AG04449 (cell line): Measurements from ENCODE around the gene MYOM3.

Experiments used
- CTCF ChIA-PET: fragments of 350-600 bp; formaldehyde crosslinking; extraction: SDS; loops from one replicate; lab custom pipeline; 2021; ENCODE audit warnings: antibody characterized with exemption; lab: Yijun Ruan, JAX
- POLR2A ChIA-PET: fragments of 400-600, 350-600 bp; formaldehyde crosslinking; extraction: SDS; loops from one replicate; lab custom pipeline; 2020; ENCODE audit warnings: antibody characterized with exemption, inconsistent platforms; lab: Yijun Ruan, JAX
- DNase-seq: peaks from one replicate; pipeline ENCODE4 v3.0.0-alpha.2; 2010; ENCODE audit warnings: low read depth, low spot score
- H3K4me3 ChIP-seq: 2 replicates; pipeline ENCODE4 v1.5.1; 2011; ENCODE audit warnings: low read depth, mild to moderate bottlenecking, control low read depth, low read length
- TF ChIP-seq, protein P1 (sequence below): IDR thresholded peaks from one replicate; pipeline ENCODE4 v1.5.1; 2011; ENCODE audit warnings: mild to moderate bottlenecking, moderate library complexity, low read length, control low read depth, inconsistent platforms; ENCODE audit not compliant: insufficient read depth; ENCODE audit errors: missing control alignments

The MYOM3 gene

DNA sequence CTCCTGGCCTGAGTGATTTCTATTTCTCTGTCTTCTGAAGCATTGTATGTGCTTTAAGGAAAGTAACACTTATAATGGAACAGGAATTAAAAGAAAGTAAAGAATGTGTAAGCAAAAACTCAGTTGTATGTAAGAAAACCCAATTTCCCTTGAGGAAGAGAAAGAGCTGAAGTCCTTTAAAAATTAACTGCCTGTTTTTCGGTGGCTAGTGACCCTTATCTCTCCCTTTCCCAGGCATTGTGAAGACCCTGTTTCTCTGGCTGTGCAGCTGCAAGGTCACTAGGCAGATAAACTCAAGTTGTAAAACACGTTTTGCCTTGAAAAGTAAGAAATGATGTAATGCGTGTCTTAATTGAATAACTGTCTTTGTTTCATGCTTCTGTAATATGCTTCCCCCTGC is 8.5 kb downstream of the MYOM3 start:
- DNase-seq: no peak
- POLR2A ChIA-PET: no interaction called here
- no peak overlapping the region for H3K4me3 ChIP-seq
- CTCF ChIA-PET: interaction anchor here (0.6 to 3.0 kb wide), 3 partner anchors 29 to 288 kb away, joined by 3 to 10 read pairs (median 3); no protein-coding TSS in a partner anchor
- TF ChIP-seq, protein P1, sequence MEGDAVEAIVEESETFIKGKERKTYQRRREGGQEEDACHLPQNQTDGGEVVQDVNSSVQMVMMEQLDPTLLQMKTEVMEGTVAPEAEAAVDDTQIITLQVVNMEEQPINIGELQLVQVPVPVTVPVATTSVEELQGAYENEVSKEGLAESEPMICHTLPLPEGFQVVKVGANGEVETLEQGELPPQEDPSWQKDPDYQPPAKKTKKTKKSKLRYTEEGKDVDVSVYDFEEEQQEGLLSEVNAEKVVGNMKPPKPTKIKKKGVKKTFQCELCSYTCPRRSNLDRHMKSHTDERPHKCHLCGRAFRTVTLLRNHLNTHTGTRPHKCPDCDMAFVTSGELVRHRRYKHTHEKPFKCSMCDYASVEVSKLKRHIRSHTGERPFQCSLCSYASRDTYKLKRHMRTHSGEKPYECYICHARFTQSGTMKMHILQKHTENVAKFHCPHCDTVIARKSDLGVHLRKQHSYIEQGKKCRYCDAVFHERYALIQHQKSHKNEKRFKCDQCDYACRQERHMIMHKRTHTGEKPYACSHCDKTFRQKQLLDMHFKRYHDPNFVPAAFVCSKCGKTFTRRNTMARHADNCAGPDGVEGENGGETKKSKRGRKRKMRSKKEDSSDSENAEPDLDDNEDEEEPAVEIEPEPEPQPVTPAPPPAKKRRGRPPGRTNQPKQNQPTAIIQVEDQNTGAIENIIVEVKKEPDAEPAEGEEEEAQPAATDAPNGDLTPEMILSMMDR: no peak

DNA sequence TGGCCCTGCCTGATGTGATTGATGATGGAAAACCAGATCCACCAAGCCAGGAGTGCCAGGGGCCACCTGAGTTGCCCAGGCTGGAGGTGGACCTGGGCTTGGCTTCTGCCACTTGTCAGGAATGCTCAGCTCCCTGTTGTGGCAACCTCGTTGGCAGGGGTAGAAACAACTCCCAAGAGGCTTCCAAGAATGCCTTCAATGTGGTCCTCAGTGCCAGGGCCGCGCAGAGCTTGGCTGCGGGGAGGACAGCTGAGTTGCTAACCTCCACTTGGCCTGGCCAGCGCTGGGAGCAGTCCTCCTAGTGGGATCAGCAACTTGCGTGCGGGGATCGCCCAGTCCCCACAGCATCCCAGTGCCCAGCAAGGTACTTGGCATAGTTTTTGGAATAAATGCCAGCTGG is 9.0 kb downstream of the MYOM3 start:
- ChIA-PET POLR2A (no interaction called here), CTCF (interaction anchor here (0.6 to 3.0 kb wide), 4 partner anchors 29 to 289 kb away, joined by 3 to 10 read pairs (median 4); no protein-coding TSS in a partner anchor)
- TF ChIP-seq, protein P1: no peak
- H3K4me3 ChIP-seq: no peak overlapping the region
- no peak for DNase-seq

DNA sequence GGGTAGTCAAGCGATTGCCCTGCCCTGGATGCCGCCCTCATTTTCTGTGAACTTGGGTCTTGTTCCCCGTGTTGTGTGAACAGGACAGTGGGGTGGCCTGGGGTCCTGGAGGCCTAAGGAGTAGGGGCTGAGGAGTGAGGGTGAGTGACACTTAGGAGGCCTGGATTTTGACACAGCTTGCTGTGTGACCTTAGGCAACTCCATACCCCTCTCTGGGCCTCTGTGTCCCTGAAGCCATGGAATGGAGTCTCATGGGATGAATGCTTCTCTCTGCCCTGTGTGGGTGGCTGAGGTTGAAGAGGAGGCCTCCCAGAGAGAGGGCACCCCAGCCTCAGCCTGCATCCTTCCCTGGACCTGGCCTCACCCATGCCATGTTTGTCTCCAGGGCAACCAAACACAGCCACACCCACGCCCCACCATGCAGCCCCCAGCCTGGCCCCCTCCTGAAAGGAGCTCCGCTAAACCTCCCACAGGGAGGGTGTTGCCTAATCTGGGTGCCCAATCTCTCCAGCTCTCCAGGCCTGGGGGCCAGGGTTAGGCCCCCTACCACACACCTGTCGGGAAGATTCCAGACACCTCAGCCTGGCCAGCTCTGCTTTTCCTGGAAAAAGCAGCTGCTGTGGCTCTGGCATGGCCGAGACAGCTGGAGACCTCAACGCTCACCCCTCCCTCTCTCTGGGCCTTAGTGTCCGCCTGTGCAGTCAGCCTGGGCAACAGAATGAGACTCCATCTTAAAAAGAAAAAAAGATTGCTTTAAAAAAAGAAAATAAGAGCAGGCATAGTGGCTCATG is 9.9 kb downstream of the MYOM3 start:
- H3K4me3 ChIP-seq: no peak overlapping the region
- ChIA-PET CTCF (interaction anchor here (1.3 to 3.0 kb wide), 4 partner anchors 9 to 48 kb away, joined by 3 to 10 read pairs (median 5); no protein-coding TSS in a partner anchor), POLR2A (no interaction called here)
- TF ChIP-seq, protein P1: no peak
- no peak for DNase-seq

DNA sequence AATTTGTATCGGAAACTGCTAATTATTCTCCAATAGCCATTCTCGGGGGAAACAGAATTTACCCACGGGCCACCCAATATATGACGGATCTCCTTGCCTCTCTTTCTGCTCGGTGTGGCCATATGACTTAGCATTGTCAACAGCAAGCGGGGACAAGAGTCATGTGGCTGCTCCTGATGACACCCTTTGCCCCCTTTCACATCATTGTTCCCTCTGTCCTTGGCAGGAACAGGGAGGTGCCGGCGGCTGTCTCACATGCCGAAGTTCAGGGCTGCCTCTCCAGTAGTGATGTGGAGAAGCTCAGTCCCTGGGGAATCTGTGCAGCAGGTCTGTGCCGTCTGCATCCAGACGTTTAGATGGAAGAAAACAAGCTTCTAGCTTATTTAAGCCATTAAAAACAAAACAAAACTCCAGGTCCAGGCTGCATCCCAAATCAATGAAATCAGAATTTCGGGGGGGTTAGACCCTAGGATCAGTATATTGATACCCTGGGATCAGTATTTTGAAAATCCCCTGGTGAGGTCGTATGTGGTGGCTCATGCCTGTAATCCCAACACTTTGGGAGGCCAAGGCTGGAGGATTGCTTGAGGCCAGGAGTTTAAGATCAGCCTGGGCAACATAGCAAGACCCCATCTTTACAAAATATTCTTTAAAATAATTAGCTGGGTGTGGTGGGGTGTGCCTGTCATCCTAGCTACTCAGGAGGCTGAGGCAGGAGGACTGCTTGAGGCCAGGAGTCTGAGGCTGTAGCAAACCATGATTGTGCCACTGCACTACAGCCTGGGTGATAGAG is 10.8 kb downstream of the MYOM3 start:
- ChIA-PET POLR2A (no interaction called here), CTCF (interaction anchor here (1.4 kb wide), 1 partner anchor 10 kb away, joined by 4 read pairs; no protein-coding TSS in a partner anchor)
- H3K4me3 ChIP-seq: no peak overlapping the region
- TF ChIP-seq, protein P1: no peak
- DNase-seq: no peak

DNA sequence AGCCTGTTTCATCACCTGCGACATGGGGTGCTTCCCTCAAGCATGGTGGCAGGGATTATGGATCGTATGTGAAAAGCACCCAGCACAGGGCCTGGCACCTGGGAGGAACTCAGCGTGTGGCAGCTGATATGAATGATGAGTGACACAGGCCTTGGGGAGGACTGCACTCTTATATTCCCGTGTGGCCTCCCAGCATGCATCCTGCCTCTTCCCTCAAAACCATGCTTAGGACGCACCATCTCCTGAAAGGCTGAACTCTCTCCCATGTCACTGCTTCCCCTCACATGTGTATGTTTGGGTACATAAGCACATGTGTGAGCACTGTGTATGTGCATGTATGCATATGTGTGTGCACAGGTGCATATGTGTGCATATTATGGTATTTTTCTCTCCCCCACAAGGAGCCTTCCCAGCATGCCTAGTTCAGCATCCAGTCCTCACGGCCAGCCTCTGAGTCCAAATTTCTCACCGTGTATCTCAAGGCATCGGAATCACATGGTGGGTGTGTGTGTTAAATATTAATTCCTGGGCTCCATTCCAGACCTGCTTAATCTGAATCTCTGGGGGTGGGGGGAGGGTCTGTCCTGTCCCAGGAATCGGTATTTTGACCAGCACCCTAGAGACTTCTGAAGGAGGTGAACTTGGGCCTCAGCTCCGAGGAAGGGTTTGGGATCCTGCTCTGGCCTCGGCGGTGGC is 12.8 kb downstream of the MYOM3 start:
- H3K4me3 ChIP-seq: no peak overlapping the region
- ChIA-PET CTCF (interaction anchor here (0.9 to 1.0 kb wide), 2 partner anchors 15 to 289 kb away, joined by 3 read pairs; no protein-coding TSS in a partner anchor), POLR2A (no interaction called here)

More for the DNA sequence above, 12.8 kb downstream of the MYOM3 start:
- DNase-seq: no peak
- TF ChIP-seq, protein P1: no peak
